ENCODE data around the gene CABLES2. TPM values are rescaled to one million over a fixed set of nuclear protein-coding genes. Genes with fewer than 3 reads are reported as not detected.

The CABLES2 gene
- total RNA-seq, 2 experiments from 2014 or later, result 4.9 to 5.3 TPM

GRCh38 chr20:62444286-62444685, 37.2 kb upstream of the CABLES2 start:
- no peak for DNase-seq
- no peak overlapping the region for H3K27ac Mint-ChIP-seq
- H3K27me3 Mint-ChIP-seq, result peaks cover 4% of the 10 kb centered on the region
- no peaks in the 10 kb centered on the region for H3K4me1 Mint-ChIP-seq
- no peak overlapping the region for H3K4me3 Mint-ChIP-seq
- H3K9me3 Mint-ChIP-seq, result no peaks in the 10 kb centered on the region
- H3K36me3 Mint-ChIP-seq, result no peaks in the 10 kb centered on the region

- Mint-ChIP-seq H3K27ac (no peak overlapping the region), H3K9me3 (no peaks in the 10 kb centered on the region), H3K36me3 (no peaks in the 10 kb centered on the region), H3K4me1 (no peaks in the 10 kb centered on the region), H3K27me3 (peaks cover 4% of the 10 kb centered on the region), H3K4me3 (no peak overlapping the region)
- DNase-seq, result no peak
These were observed 35.0 kb upstream of the CABLES2 start for GRCh38 chr20:62441987-62442539.

DNA sequence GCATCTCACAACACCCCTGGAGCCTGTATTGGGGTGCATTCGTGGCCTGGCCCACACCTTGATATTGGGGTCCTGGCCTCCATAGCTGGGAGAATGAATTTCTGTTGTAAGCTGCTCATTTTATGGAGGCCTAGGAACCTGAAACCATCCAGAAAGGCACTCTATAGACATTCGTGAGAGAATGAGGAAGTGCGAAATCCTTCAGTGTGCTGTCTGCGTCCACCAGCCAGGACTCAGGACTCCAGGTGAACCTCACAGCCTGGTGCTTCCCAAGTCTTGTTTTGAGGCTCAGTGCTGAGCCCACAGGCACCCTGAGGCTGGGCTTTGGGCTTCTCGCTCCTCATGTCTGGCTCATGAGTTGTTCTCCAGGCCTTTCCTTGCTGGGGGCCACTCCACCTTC, 32.1 kb upstream of the CABLES2 start:
- Mint-ChIP-seq H3K36me3 (no peaks in the 10 kb centered on the region), H3K9me3 (no peaks in the 10 kb centered on the region), H3K4me3 (no peak overlapping the region), H3K27ac (no peak overlapping the region), H3K4me1 (no peaks in the 10 kb centered on the region), H3K27me3 (peaks cover 19% of the 10 kb centered on the region)
- DNase-seq, result no peak

DNA sequence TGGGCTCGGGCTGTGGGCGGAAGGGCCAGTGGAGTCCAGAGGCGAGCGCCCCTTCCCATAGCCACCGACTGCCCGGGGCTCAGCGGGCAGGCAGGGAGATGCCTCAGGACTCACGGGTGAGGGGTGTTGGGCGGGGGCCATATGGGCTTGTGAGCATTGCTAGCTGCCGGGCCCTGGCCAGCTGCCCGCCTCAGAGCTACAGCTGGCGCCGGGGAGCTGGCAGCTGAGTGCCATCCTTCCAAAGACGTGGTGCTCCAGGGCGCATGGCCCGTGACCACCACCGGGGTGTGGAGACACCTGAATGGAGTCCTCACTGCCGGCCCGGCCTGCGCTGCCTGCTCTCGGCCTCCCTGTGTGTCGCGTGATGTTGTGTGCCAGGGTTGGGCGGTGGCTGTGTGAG, 30.8 kb upstream of the CABLES2 start:
- Mint-ChIP-seq H3K9me3 (no peaks in the 10 kb centered on the region), H3K27me3 (peaks cover 22% of the 10 kb centered on the region), H3K4me3 (no peak overlapping the region), H3K36me3 (no peaks in the 10 kb centered on the region), H3K4me1 (no peaks in the 10 kb centered on the region), H3K27ac (no peak overlapping the region)
- no peak for DNase-seq

DNA sequence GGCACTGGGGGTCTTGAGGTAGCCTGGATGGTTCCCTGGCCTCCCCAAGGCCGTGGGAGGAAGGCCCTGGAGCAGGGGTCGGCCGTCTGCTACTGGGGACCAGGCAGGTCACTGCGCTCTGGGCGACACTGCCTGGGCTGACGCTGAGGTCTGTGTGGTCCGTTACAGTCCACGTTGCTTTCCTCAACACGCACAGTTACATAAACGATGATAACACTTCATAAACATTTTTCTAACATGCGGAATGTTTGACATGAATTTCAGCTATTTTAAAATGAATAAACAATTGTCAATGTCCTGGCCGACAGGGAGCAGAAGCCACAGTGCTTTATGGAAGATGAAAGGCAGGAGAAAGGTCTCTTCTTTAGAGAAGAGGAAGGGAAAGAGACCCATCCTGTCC, 30.4 kb upstream of the CABLES2 start:
- Mint-ChIP-seq H3K4me1 (no peaks in the 10 kb centered on the region), H3K9me3 (no peaks in the 10 kb centered on the region), H3K4me3 (no peak overlapping the region), H3K27ac (no peak overlapping the region), H3K36me3 (no peaks in the 10 kb centered on the region), H3K27me3 (peaks cover 22% of the 10 kb centered on the region)
- no peak for DNase-seq

DNA sequence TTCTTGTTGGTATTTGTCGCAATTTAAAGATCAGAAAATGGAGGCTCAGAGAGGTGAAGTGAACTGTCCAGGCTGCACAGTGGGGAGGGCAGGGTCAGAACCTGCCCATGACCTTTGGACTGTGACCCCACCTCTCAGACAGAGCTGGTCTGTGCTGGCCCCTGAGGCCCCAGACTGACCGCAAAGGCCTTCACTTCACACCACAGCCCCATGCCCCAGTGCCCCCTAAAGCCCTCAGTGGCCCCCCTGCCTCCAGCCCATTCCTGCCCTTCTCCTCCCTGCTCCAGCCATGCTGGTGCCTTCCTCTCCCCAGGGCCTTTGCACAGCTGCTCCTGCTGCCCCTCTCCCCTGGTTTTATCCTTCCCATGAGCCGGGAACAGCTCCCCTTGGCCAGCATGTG, 29.6 kb upstream of the CABLES2 start:
- Mint-ChIP-seq H3K9me3 (no peaks in the 10 kb centered on the region), H3K36me3 (no peaks in the 10 kb centered on the region), H3K4me3 (no peak overlapping the region), H3K27me3 (peaks cover 23% of the 10 kb centered on the region), H3K27ac (no peak overlapping the region), H3K4me1 (no peaks in the 10 kb centered on the region)
- DNase-seq, result no peak

- no peak for DNase-seq
- no peaks in the 10 kb centered on the region for H3K36me3 Mint-ChIP-seq
- no peaks in the 10 kb centered on the region for H3K9me3 Mint-ChIP-seq
- H3K27ac Mint-ChIP-seq, result no peak overlapping the region
- no peak overlapping the region for H3K4me3 Mint-ChIP-seq
- H3K4me1 Mint-ChIP-seq, result no peaks in the 10 kb centered on the region
- H3K27me3 Mint-ChIP-seq, result peaks cover 32% of the 10 kb centered on the region
These were observed 26.8 kb upstream of the CABLES2 start for GRCh38 chr20:62433658-62434497.

DNA sequence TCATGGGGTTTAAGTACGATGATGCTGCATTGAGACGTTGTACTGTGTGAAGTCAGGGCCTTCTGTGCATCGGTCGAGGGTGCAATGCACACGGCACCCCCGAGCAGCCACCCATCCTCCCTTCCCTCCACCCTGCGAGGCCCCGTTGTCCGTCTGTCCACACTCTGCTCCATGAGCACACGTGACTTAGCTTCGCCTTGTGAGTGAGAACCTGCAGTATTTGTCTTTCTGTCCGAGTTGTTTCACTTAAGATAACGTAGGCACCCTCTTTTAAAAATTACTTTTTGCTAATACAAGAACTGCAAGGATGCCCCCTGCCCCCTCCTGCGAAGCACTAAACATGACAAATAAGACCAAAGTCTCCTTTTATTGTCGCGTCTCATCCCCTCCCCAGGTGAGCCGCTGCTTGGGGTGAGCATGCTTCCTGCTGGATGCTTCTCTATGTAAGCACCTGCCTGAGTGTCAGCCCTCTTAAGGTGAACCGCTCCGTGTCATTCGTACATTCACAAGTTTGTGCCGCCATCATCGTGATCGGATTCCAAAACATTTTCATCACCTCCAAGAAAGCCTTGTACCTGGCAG, 23.9 kb upstream of the CABLES2 start:
- H3K9me3 Mint-ChIP-seq, result no peaks in the 10 kb centered on the region
- no peaks in the 10 kb centered on the region for H3K4me1 Mint-ChIP-seq
- H3K36me3 Mint-ChIP-seq, result no peaks in the 10 kb centered on the region
- H3K4me3 Mint-ChIP-seq, result no peak overlapping the region
- no peak overlapping the region for H3K27ac Mint-ChIP-seq
- H3K27me3 Mint-ChIP-seq, result peaks cover 36% of the 10 kb centered on the region
- no peak for DNase-seq

DNA sequence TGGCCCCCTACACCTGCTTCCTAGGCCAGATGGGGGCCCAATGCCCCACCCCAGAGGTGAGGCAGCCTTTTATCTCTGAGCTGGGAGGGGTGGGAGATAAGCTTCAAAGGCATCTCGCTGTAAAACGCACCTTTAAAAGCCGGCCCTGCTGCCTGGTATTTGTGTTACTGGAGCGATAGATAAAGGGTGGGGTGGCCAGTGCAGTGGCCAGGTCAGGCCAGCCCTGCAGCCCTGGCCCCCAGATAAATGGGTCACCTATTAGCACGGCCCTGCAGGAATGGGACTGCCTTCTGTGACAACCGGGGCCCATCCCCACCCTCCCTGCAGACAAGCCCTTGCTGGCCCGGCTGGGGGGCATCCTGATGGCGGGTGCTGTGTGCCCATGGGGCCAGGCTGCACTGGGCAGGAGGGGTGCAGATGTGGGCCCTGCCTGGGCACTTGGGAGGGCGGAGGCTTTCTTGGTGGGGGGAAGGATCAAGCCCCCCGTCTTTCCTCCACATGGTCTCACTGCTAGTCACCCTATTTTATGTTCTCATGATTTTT, 23.3 kb upstream of the CABLES2 start:
- no peak for DNase-seq
- H3K4me3 Mint-ChIP-seq, result no peak overlapping the region
- H3K4me1 Mint-ChIP-seq, result no peaks in the 10 kb centered on the region
- H3K27ac Mint-ChIP-seq, result no peak overlapping the region
- no peaks in the 10 kb centered on the region for H3K36me3 Mint-ChIP-seq
- H3K9me3 Mint-ChIP-seq, result no peaks in the 10 kb centered on the region
- H3K27me3 Mint-ChIP-seq, result peaks cover 32% of the 10 kb centered on the region

- no peaks in the 10 kb centered on the region for H3K9me3 Mint-ChIP-seq
- no peak overlapping the region for H3K4me3 Mint-ChIP-seq
- peaks cover 25% of the 10 kb centered on the region for H3K27me3 Mint-ChIP-seq
These were observed 22.6 kb upstream of the CABLES2 start for GRCh38 chr20:62429455-62430310.

DNA sequence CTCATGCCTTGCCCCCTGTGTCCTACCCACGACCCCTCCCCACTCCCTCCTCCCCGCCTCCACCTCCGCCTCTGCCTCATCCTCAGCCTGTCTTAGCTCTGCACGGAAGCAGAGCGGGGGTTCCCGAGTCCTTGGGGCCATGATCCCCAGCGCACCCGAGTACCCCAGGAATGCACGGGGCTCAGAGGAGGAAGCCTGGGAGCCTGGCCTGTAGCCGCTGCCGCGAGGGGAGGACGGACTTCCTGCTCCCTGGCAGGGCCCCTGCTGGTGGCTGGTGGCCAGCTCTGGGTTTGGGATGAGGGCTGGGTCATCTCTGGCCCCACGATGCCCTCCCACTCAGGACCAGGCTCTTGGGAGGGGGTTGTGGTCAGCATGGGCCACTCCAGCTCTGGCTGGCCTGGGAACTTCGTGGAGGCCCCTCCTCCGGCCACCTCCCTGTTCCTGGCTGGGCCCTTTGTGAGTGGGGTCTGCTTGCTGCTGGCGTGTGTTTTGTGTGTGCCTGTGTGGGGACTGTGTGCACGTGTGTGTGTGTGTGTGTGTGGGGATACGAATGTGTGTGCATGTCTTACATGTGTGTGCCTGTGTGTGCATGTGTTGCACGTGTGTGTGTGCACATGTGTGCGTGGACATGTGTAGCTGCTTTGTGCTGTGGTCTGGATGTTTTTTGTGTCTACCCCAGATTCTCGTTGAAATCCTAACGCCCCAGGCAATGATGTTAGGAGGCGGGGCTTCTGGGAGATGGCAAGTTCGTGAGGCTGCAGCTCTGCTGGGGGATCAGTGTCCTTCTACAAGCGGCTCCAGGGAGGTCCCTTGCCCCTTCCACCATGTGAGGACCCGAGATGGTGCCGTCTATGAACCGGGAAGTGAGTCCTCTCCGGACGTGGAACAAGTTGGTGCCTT, 21.6 kb upstream of the CABLES2 start:
- H3K36me3 Mint-ChIP-seq, result no peaks in the 10 kb centered on the region
- H3K9me3 Mint-ChIP-seq, result no peaks in the 10 kb centered on the region
- no peak overlapping the region for H3K4me3 Mint-ChIP-seq
- no peak overlapping the region for H3K27ac Mint-ChIP-seq
- H3K27me3 Mint-ChIP-seq, result peaks cover 14% of the 10 kb centered on the region
- no peaks in the 10 kb centered on the region for H3K4me1 Mint-ChIP-seq
- DNase-seq, result no peak

More at GRCh38 chr20:62429455-62430310, 22.6 kb upstream of the CABLES2 start:
- Mint-ChIP-seq H3K36me3 (no peaks in the 10 kb centered on the region), H3K27ac (no peak overlapping the region), H3K4me1 (no peaks in the 10 kb centered on the region)
- no peak for DNase-seq

DNA sequence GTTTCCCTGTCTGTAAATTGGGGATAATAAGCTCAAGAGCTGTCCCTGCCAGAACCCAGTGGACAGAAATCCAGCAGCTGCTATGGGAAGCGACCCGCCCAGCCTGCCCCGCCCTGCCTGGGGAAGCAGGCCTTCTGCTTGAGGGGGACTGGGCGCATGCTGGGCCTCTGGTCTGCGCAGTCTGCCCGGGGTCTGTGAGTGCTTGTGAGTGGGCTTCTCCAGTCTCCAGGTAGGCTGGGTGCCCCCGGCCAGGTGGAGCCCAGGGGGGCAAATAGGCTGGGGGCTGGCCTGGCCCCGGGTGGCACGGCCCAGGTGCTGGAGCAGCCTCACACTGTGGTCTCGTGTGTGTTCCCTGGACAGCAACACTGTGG, 20.9 kb upstream of the CABLES2 start:
- no peak overlapping the region for H3K4me3 Mint-ChIP-seq

DNA sequence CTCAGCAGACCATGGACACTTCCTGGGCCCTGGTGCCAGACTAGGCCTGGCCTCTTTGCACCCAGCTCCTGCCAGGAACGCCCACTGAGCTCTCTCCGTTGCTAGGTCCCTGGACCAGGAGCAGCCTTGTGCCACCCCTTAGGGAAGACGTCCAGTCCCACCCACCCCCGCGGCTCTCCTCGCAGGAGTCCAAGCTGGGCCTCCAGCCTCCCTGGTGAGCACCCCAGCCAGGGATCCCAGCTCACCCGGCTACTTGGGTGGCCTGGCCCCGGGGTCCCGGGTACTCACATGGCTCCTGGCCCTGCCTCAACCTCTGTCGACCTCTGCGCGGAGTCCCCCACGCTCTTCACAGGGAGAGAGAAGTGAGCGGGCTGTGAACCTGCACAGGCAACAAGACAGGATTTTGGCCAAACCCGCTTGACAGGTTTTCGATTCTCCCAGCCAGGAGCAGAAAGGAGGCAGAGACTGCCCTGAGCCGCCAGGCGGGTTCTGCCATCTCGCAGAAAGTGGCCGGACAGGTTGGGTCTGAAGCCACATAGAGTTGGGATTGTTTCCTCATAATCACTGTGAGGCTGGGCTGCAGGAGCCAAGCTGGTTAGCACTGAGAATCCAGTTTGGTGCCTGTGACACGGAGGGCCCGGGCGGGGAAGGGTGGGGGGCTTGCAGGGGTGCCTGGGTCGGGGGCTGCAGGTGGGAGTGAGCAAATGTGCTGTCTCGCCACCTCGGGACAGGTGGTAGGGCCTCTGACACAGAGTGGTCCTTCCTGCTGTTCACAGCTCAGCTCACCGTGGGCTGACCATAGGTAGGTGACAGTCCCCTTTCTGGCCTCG, 20.3 kb upstream of the CABLES2 start, which contains the start of gene RBBP8NL:
TSS of gene RBBP8NL (minus strand) at position 368 of the 830 bp plus-strand sequence. CDS start 7,892 bp downstream, outside the sequence.
- Mint-ChIP-seq H3K36me3 (no peaks in the 10 kb centered on the region), H3K4me3 (no peak within 1 kb of the TSS), H3K27me3 (peaks cover 13% of the 10 kb centered on the region), H3K9me3 (no peaks in the 10 kb centered on the region), H3K4me1 (no peaks in the 10 kb centered on the region), H3K27ac (no peak within 1 kb of the TSS)
- DNase-seq, result no peak

More for the DNA sequence above, 20.9 kb upstream of the CABLES2 start:
- Mint-ChIP-seq H3K27me3 (peaks cover 13% of the 10 kb centered on the region), H3K4me1 (no peaks in the 10 kb centered on the region), H3K27ac (no peak overlapping the region), H3K9me3 (no peaks in the 10 kb centered on the region), H3K36me3 (no peaks in the 10 kb centered on the region)
- no peak for DNase-seq

All from activated naive CD8-positive, alpha-beta T cell treated with anti-CD3 and anti-CD28 coated beads for 36 hours (primary cell).